ENCODE measurements around the gene CHTF18. TPM values are rescaled to one million over a fixed set of nuclear protein-coding genes. Genes with fewer than 3 reads are reported as not detected.

The CHTF18 gene
- total RNA-seq, 1 experiment from 2014 or later = 120 TPM

DNA sequence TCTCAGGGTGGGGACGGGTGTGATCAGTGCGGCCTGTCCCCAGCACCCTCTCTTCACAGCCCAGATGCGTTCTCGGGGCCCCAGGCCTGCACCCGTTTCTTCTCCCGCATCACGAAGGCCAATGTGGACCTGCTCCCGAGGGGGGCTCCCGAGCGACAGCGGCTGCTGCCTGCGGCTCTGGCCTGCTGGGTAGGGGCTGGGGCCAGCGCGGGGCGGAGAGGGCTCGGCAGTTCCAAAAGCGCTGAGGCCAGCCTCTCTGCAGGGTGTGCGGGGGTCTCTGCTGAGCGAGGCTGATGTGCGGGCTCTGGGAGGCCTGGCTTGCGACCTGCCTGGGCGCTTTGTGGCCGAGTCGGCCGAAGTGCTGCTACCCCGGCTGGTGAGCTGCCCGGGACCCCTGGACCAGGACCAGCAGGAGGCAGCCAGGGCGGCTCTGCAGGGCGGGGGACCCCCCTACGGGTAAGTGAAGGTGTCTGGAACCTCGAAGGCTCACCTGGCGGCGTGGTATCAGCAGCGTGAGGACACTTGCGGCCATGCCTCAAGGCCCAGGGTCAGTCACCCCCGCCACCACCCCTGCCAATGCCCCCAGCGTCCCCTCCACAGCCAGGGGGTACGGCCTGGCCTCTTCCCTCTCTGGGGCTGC lies 23.5 kb upstream of the CHTF18 start:
- no peak overlapping the region for H2BK15ac ChIP-seq (ENCODE audit: low read depth, low read length)
- H3K23ac ChIP-seq (ENCODE audit: insufficient read length, low read depth, low read length) = no peak overlapping the region
- H2AFZ ChIP-seq (ENCODE audit: low read length) = no peak overlapping the region
- Mint-ChIP-seq H3K27me3 (ENCODE audit: low read depth) (peaks cover 3% of the 10 kb centered on the region), H3K36me3 (ENCODE audit: insufficient read depth in 1 of 3, low read depth in 3 of 3) (no peaks in the 10 kb centered on the region), H3K4me1 (peaks cover 0 to 5% of the 10 kb centered on the region in 2 experiments; a peak in 2 of 4 replicates), H3K4me3 (no peak overlapping the region), H3K27ac (no peak overlapping the region; a peak in 1 of 7 replicates), H3K9me3 (no peaks in the 10 kb centered on the region)
- no CpG with 5 or more reads among the region's 38 CpGs for WGBS (ENCODE audit: extremely low coverage, insufficient read length, low lambda C conversion rate)
- no peak overlapping the region for H2BK12ac ChIP-seq (ENCODE audit: insufficient read length, low read depth, low read length)
- H3K79me1 ChIP-seq (ENCODE audit: insufficient read depth, low read depth, low read length, poor library complexity, severe bottlenecking) = no peaks in the 10 kb centered on the region
- no peaks in the 10 kb centered on the region for H3K27me3 ChIP-seq (ENCODE audit: insufficient read depth, low read length)
- no peak overlapping the region for H3K18ac ChIP-seq (ENCODE audit: insufficient read length, low read depth, low read length)
- DNase-seq = no peak
- no peak overlapping the region for H3K4me2 ChIP-seq (ENCODE audit: insufficient read depth, insufficient read length, low read length)
- no peak overlapping the region for H4K5ac ChIP-seq (ENCODE audit: insufficient read length, low read depth, low read length)
- no peak overlapping the region for H3K9ac ChIP-seq (ENCODE audit: extremely low read depth, insufficient read length, low read length)
- H3K56ac ChIP-seq (ENCODE audit: insufficient read length, low read depth, low read length) = no peak overlapping the region
- H3K27ac ChIP-seq (ENCODE audit: insufficient read length, low read depth, low read length) = no peak overlapping the region
- H3K79me2 ChIP-seq (ENCODE audit: insufficient read depth, low read length) = no peaks in the 10 kb centered on the region
- no peaks in the 10 kb centered on the region for H3K9me3 ChIP-seq (ENCODE audit: control insufficient read depth, low read depth, low read length)
- H3K4ac ChIP-seq (ENCODE audit: low read depth, low read length) = no peak overlapping the region
- H3K14ac ChIP-seq (ENCODE audit: insufficient read depth, low read length) = no peak overlapping the region
- TF ChIP-seq, protein P1, sequence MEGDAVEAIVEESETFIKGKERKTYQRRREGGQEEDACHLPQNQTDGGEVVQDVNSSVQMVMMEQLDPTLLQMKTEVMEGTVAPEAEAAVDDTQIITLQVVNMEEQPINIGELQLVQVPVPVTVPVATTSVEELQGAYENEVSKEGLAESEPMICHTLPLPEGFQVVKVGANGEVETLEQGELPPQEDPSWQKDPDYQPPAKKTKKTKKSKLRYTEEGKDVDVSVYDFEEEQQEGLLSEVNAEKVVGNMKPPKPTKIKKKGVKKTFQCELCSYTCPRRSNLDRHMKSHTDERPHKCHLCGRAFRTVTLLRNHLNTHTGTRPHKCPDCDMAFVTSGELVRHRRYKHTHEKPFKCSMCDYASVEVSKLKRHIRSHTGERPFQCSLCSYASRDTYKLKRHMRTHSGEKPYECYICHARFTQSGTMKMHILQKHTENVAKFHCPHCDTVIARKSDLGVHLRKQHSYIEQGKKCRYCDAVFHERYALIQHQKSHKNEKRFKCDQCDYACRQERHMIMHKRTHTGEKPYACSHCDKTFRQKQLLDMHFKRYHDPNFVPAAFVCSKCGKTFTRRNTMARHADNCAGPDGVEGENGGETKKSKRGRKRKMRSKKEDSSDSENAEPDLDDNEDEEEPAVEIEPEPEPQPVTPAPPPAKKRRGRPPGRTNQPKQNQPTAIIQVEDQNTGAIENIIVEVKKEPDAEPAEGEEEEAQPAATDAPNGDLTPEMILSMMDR (conservative IDR thresholded peaks at IDR 0.05) = no peak
- H2BK120ac ChIP-seq (ENCODE audit: low read depth, low read length, poor library complexity, severe bottlenecking) = no peak overlapping the region
- H2BK20ac ChIP-seq (ENCODE audit: low read depth, low read length, poor library complexity, severe bottlenecking) = no peak overlapping the region
- no peaks in the 10 kb centered on the region for H3K23me2 ChIP-seq (ENCODE audit: insufficient read length, low read depth, low read length, poor library complexity, severe bottlenecking)
- no peak overlapping the region for H2BK5ac ChIP-seq (ENCODE audit: insufficient read length, low read length)
- H2AK5ac ChIP-seq (ENCODE audit: insufficient read length, low read length) = no peak overlapping the region
- no peak overlapping the region for H3T11ph ChIP-seq (ENCODE audit: low read length)
- H4K20me1 ChIP-seq (ENCODE audit: control insufficient read depth, insufficient read depth, insufficient read length) = no peaks in the 10 kb centered on the region
- H3K4me1 ChIP-seq (ENCODE audit: insufficient read depth, low read length) = no peaks in the 10 kb centered on the region
- no peak overlapping the region for H4K8ac ChIP-seq (replicated peaks; ENCODE audit: insufficient read length, low read depth, low read length)
- no peak overlapping the region for H4K91ac ChIP-seq (ENCODE audit: insufficient read length, low read depth, low read length)
